Measurements from ENCODE around the gene PLCB2. TPM values are rescaled to one million over a fixed set of nuclear protein-coding genes. Genes with fewer than 3 reads are reported as not detected.

PLCB2 gene
- total and polyA plus RNA-seq, 2 donors (not counting 1 experiment from before 2014, with no cell fraction given) = 166 to 312 TPM

DNA sequence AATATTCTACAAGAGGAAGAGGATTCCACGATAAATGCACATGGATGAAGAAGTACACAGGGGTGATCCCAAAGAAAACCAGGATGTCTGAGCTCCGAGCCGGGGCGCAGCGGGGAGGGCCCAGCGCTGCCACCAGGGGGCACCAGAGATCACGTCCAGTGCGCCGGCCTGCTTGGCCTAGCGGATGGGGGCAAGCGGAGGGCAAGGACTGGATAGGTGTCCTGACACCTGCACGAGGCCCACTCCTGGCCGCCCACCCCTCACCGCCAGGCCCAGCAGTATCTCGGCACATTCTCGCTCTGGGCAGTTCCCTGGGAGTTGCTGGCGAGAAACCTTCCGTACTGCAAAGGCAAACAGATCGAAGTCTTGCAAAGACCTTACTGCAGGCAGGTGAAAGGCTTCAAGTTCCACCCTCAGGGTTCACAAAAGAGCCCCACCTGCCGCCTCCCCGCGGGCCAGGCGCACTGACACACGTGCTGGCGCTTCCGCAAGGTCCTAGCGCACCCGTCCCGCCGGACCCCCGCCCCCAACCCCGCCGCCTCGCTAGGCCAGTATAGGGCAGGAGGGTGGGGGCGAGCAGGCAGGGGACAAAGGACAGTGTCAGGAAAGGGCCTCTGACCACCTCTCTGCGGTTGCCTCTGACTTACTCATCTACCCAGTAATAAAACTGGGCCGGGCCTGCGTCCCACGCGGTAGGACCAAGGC, 28.1 kb downstream of the PLCB2 start:
- POLR2A ChIA-PET = interaction anchor here (0.9 to 1.7 kb wide), 3 partner anchors 28 to 54 kb away, joined by 3 to 5 read pairs (median 4); partner anchors contain the start of gene PLCB2
- peak overlapping the region; percentile 14 for H3K4me2 ChIP-seq (replicated peaks; ENCODE audit: low read depth, low read length, poor library complexity, severe bottlenecking)
- H3K27ac ChIP-seq (ENCODE audit: low read length in 2 of 2) = no peak overlapping the region
- Mint-ChIP-seq H3K27ac (no peak overlapping the region), H3K27me3 (peaks cover 24% of the 10 kb centered on the region), H3K9me3 (ENCODE audit: insufficient read depth) (no peaks in the 10 kb centered on the region), H3K4me1 (peaks cover 29% of the 10 kb centered on the region), H3K4me3 (peak overlapping the region; percentile 59)
- intact Hi-C loops (cut with micrococcal nuclease) = loop anchor here (1.0 to 5.0 kb wide), 5 partner anchors 31 to 347 kb away; partner anchors contain the start of genes BUB1B, EIF2AK4 and INAFM2
- no peaks in the 10 kb centered on the region for H3K79me2 ChIP-seq (ENCODE audit: control insufficient read depth, insufficient read depth, low read length)
- no peak overlapping the region for H3K9ac ChIP-seq (ENCODE audit: low read length)
- no peak overlapping the region for H3K4me3 ChIP-seq (ENCODE audit: control extremely low read depth in 1 of 5, extremely low read depth in 1 of 5, insufficient read depth in 1 of 5, low read depth in 2 of 5, low read length in 4 of 5)
- peak; percentile 28 for ATAC-seq (ENCODE audit: low read depth)
- H3K4me1 ChIP-seq (ENCODE audit: control insufficient read depth in 2 of 2, insufficient read depth in 2 of 2, low read length in 2 of 2) = peaks cover 19 to 36% of the 10 kb centered on the region in 2 donors
- CTCF ChIA-PET = interaction anchor here (0.6 to 12.3 kb wide), 62 partner anchors 9 to 593 kb away, joined by 3 to 382 read pairs (median 4); partner anchors contain the start of genes BMF, CCDC9B, DISP2 and FSIP1
- TF ChIP-seq CTCF (IDR thresholded peaks at IDR 0.05) (peak; percentile 100), EZH2 (IDR thresholded peaks at IDR 0.05; ENCODE audit: borderline replicate concordance, insufficient read depth, low read depth, low read length, poor library complexity, severe bottlenecking) (no peak)
- H2AFZ ChIP-seq (ENCODE audit: insufficient read depth, low read depth, low read length, poor library complexity, severe bottlenecking) = no peak overlapping the region
- no peaks in the 10 kb centered on the region for H3K36me3 ChIP-seq (replicated peaks in 1 of 2; ENCODE audit: control extremely low read depth in 1 of 2, control insufficient read depth in 1 of 2, extremely low read depth in 1 of 2, insufficient read depth in 2 of 2, low read length in 1 of 2)
- H3K27me3 ChIP-seq (replicated peaks in 1 of 4; ENCODE audit: control extremely low read depth in 1 of 4, control insufficient read depth in 3 of 4, insufficient read depth in 4 of 4, low read length in 3 of 4) = peaks cover 0 to 53% (median 23%) of the 10 kb centered on the region in 4 experiments
- H4K20me1 ChIP-seq (ENCODE audit: control insufficient read depth, insufficient read depth, low read length, poor library complexity, severe bottlenecking) = no peaks in the 10 kb centered on the region
- 51% methylated on average over 40 of the region's 40 CpGs for WGBS (ENCODE audit: insufficient coverage)
- peak; percentile 76 for DNase-seq
- H3K9me3 ChIP-seq (ENCODE audit: control extremely low read depth in 1 of 3, control insufficient read depth in 2 of 3, insufficient read depth in 1 of 3, low read length in 2 of 3) = peaks cover 0 to 11% (median 0%) of the 10 kb centered on the region in 3 donors

GRCh38 chr15:40278026-40278425, 29.7 kb downstream of the PLCB2 start:
- Mint-ChIP-seq H3K4me1 (peaks cover 26% of the 10 kb centered on the region), H3K9me3 (ENCODE audit: insufficient read depth) (no peaks in the 10 kb centered on the region), H3K4me3 (no peak overlapping the region), H3K27me3 (peaks cover 24% of the 10 kb centered on the region), H3K27ac (no peak overlapping the region)
- Histone ChIP-seq H3K27me3 (replicated peaks in 1 of 4; ENCODE audit: control extremely low read depth in 1 of 4, control insufficient read depth in 3 of 4, insufficient read depth in 4 of 4, low read length in 3 of 4) (peaks cover 0 to 51% (median 23%) of the 10 kb centered on the region in 4 experiments), H3K4me1 (ENCODE audit: control insufficient read depth in 2 of 2, insufficient read depth in 2 of 2, low read length in 2 of 2) (peaks cover 14 to 30% of the 10 kb centered on the region in 2 donors), H3K9me3 (ENCODE audit: control extremely low read depth in 1 of 3, control insufficient read depth in 2 of 3, insufficient read depth in 1 of 3, low read length in 2 of 3) (peaks cover 0 to 10% (median 0%) of the 10 kb centered on the region in 3 donors), H4K20me1 (ENCODE audit: control insufficient read depth, insufficient read depth, low read length, poor library complexity, severe bottlenecking) (no peaks in the 10 kb centered on the region), H3K4me2 (replicated peaks; ENCODE audit: low read depth, low read length, poor library complexity, severe bottlenecking) (no peak overlapping the region), H2AFZ (ENCODE audit: insufficient read depth, low read depth, low read length, poor library complexity, severe bottlenecking) (no peak overlapping the region), H3K9ac (ENCODE audit: low read length) (no peak overlapping the region), H3K79me2 (ENCODE audit: control insufficient read depth, insufficient read depth, low read length) (no peaks in the 10 kb centered on the region), H3K27ac (ENCODE audit: low read length in 2 of 2) (no peak overlapping the region), H3K36me3 (replicated peaks in 1 of 2; ENCODE audit: control extremely low read depth in 1 of 2, control insufficient read depth in 1 of 2, extremely low read depth in 1 of 2, insufficient read depth in 2 of 2, low read length in 1 of 2) (no peaks in the 10 kb centered on the region), H3K4me3 (ENCODE audit: control extremely low read depth in 1 of 5, extremely low read depth in 1 of 5, insufficient read depth in 1 of 5, low read depth in 2 of 5, low read length in 4 of 5) (no peak overlapping the region)
- intact Hi-C loops (cut with micrococcal nuclease) = loop anchor here (1.0 to 5.0 kb wide), 2 partner anchors 116 to 144 kb away; partner anchors contain the start of gene BUB1B
- ATAC-seq (ENCODE audit: low read depth) = no peak
- ChIA-PET POLR2A (interaction anchor here (1.4 to 1.7 kb wide), 2 partner anchors 29 to 59 kb away, joined by 4 to 5 read pairs; partner anchors contain the start of gene PLCB2), CTCF (interaction anchor here (0.6 to 12.3 kb wide), 21 partner anchors 9 to 241 kb away, joined by 3 to 382 read pairs (median 7); partner anchors contain the start of genes CCDC9B, PLCB2 and SRP14)
- 89% methylated on average over 9 of the region's 10 CpGs for WGBS (ENCODE audit: insufficient coverage)
- TF ChIP-seq CTCF (IDR thresholded peaks at IDR 0.05) = no peak
- TF ChIP-seq EZH2 (IDR thresholded peaks at IDR 0.05; ENCODE audit: borderline replicate concordance, insufficient read depth, low read depth, low read length, poor library complexity, severe bottlenecking) = no peak
- DNase-seq = peak; percentile 22
